GM15510 (cell line): Measurements from ENCODE around the gene DNAH9.

Source experiments
- POLR2A ChIP-seq: IDR thresholded peaks from 3 replicates; pipeline ENCODE4 v1.6.1; 2011; ENCODE audit warnings: borderline replicate concordance; ENCODE audit not compliant: insufficient read length; ENCODE audit errors: extremely low read depth

DNAH9 gene

DNA sequence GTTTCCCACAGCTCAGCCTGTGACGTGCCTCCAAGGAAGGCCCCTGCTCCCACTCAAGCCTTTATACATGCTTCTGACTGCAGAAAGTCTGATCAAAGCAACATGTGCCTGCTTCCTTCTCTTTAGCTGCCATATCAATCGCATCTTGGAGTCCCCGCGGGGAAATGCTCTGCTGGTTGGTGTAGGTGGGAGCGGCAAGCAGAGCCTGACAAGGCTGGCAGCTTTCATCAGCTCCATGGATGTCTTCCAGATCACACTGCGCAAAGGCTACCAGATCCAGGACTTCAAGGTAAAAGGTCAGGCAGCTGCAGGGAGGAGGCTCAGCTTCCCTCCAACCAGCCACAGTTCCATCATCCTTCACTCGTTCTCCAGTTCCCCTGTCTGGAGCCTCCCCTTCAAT lies 209.3 kb downstream of the DNAH9 start:
- TF ChIP-seq POLR2A: no peak

DNA sequence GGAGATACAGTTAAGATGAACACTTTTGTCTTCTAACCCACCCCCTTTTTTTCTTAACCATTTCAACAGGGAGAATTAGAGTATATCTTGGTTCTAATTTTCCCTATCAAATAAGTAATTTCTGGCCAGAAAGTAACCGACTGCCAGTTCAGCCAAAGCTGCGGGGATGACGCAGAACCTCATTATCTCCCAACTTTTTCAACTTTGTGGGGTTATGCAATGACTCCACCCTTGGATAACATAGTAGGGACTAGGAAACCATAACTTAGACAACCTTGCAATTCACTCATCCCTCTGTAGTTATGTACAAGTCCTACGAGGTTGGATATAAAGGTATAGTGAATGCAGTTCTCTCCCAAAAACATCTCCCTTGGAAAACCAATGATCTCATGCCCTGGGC lies 215.0 kb downstream of the DNAH9 start:
- no peak for TF ChIP-seq POLR2A

DNA sequence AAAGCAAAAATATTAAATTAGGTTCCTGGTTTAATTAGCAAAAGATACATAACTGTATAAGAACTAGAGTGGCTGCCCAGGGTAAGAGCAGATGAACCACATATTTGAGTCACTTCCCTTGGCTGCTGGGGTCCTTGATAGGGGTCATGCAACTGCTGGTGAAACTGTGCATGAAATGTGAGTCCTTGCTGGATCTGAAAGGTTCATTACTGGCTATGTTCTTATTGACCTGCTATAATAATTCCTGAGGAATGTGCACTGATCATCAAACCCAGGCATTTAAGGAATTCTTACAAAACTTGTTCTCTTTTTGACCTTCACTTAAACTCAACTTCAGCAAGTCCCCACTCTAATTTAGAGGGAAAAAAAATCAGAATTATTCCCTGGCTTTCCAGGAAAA lies 215.6 kb downstream of the DNAH9 start:
- no peak for TF ChIP-seq POLR2A

DNA sequence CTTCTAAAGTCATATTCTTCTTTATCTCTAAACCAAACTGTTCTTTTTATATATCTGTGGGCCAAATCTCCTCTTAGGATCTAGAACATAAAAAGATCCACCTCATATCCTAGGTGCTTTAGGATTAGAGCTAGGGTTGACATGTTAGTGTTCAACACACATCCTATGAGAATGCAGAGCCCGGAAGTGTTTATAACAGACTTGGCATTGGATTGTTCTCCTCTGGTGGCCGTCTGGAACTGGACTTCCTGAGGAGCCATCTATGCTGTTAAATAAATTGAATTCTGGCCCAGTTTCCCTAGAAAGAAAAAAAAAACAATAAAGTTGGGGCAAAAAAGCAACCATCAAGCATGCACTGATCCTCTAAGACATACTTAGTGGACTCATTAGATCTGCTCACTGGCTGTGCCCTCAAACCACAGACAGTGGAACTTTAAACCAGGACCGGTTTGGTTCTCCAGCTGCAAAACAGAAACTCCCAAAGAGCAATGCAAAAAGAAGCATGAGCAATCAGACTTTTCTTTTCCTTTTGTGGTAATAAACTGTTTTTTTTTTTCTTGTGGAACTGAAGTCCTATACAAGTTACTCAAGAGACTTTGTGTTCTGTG lies 216.5 kb downstream of the DNAH9 start:
- TF ChIP-seq POLR2A: no peak

GRCh38 chr17:11816409-11816808 lies 218.1 kb downstream of the DNAH9 start:
- no peak for TF ChIP-seq POLR2A

DNA sequence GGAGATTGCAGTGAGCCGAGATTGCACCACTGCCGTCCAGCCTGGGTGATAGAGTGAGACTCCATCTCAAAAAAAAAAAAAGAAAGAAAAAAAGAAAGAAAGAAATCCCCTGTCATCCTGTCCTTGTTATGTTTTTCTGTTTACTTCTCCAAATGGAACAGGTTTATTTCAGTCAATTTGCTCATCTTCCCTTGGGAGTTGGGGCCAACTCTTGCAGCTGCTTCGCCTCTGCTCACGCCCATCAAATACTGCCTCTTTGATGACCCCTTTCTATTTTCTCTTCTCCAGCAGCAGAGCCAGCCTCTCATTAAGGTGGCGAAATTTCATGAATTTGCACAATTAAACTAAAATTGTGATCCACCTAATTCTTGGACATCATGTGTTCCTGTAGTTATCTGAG lies 225.6 kb downstream of the DNAH9 start:
- no peak for TF ChIP-seq POLR2A

DNA sequence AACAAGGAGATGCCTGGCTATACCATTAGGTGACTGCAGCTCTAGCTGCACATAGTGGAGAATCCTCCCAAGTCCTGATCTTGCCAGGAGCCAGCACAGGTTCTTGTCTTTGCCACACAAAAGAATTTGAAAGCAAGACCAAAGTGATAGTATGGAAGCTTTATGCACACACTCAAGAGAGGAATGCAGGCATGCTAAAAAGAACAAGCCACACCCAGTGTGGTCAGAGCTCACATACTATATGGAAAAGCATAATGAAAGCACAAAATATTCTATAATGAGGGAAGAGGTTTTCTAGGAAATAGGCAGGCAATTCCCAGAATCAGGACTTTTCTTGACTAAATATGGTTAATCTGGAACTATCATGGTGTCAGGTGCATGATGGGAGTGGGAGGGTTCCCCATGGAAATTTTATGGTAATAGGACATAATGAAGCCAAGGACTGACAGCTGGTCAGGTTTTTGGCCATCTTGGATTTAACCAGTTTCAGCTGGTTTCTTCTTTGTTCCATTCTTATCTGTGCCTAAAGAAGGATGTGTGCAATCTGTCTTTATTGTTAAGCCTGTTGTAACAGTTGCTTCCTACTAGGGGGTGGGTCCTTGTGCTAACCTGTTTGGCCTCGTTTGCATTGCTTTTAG lies 227.4 kb downstream of the DNAH9 start:
- TF ChIP-seq POLR2A: no peak

GRCh38 chr17:11832401-11833137 lies 234.3 kb downstream of the DNAH9 start:
- TF ChIP-seq POLR2A: no peak

- TF ChIP-seq POLR2A: no peak
These were observed 238.2 kb downstream of the DNAH9 start for GRCh38 chr17:11836508-11836907.

GRCh38 chr17:11840052-11840451 lies 241.8 kb downstream of the DNAH9 start:
- TF ChIP-seq POLR2A: no peak

DNA sequence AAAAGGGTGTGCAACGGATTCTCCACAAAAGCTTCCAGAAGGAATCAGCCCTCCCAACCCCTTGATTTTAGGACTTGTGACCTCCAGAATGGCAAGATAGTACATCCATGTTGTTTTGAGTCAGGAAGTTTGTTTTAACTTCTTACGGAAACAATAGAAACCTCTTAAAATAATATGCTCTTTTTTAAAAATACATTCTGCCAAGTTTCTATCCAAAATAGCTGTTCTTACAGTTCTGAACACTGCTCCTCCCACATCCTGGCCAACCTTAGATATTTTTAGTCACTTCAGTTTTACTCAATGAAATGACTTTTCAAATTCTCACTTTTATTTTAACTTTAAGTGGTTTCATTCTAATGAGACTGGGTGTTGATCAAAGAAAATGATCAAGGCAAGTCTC lies 242.6 kb downstream of the DNAH9 start:
- TF ChIP-seq POLR2A: no peak

DNA sequence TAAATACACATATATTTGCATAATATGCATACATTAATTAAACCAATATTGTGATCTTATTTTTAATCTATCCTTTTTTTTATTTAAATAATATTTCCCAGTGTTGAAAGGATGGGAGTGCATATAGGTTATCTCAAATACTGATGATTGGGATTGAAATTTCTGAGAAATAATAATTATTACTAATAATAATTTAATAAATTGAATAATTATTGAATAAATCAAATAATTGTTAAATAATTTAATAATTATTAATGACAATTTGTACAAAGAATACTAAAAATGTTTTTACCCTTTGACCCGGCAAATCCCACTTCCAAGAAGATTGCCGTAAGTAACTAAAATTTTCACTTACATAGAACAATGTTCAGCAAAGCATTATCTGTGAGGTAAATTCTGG lies 250.1 kb downstream of the DNAH9 start:
- no peak for TF ChIP-seq POLR2A

- TF ChIP-seq POLR2A: no peak
These were observed 254.0 kb downstream of the DNAH9 start for GRCh38 chr17:11852231-11852630.

DNA sequence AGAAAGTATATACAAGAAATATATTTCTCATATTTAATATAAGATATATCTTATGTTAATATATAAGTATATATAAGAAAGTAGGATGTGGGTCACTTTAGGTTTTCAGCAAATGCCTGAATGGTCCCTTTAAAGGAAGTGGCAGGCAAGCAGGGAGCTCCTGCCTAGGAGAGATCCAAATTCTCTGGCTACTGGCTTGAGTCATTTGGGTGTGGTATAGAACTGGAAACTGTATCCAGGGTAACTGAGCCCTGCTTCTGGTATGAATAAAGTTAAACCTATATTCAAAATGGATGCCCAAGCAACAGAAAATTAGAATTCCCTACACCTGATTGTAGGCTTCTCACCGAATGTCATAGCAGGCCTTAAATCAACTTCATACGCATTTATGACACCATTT lies 254.6 kb downstream of the DNAH9 start:
- no peak for TF ChIP-seq POLR2A

DNA sequence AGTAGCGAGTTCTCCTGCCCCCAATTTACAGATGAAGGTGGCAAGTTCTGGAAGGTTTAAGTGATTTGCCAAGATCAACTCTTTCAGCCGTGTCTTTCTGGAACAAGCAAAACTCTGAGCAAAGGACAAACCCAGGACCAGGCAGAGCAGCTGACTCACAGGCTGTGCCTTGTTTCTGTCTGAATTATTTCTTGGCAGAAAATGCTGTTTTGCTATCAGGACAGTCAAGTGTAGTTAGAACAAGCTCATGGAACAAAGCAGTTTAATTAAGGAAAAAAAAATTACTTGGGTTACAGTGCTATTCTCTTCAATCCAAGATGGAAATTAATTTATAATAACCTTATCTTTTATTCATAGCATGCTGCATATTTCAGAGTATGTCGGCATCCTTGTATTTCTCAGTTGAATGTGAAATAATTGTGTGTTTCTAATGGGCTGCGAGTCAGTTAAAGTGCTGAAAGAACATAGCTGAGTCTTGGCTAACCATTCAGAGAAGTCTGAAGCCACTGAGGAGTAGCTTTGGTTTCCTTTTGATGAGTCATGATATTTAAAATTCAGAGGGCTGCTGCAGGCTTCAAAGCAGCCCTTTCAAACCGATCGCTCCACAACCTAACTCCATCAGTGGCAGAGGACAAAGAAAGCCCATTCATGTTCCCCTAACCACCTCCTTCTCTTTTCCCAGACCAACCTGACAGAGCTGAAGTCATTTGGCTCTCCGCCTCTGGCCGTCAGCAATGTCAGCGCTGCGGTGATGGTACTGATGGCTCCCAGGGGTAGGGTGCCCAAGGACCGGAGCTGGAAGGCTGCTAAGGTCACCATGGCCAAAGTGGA lies 255.3 kb downstream of the DNAH9 start:
- no peak for TF ChIP-seq POLR2A

DNA sequence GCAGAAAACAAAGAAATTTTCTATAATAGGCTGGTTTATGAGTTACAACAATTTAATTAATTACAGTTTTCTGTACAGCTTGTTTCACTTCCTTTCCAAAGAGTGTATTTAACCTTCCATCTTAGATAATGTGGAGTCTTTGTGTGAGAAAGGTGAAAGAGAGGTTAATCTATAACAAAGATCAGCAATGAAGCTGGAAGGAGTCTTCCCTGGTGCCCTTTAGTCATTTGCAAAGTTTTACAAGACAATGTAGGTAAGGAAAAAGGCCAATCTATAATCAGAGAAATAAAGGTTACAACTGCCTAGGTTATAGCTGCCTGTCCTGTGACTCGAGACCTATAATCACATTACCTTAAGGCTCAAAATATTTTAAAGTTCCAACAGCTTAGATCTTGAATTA lies 257.0 kb downstream of the DNAH9 start:
- TF ChIP-seq POLR2A: no peak

DNA sequence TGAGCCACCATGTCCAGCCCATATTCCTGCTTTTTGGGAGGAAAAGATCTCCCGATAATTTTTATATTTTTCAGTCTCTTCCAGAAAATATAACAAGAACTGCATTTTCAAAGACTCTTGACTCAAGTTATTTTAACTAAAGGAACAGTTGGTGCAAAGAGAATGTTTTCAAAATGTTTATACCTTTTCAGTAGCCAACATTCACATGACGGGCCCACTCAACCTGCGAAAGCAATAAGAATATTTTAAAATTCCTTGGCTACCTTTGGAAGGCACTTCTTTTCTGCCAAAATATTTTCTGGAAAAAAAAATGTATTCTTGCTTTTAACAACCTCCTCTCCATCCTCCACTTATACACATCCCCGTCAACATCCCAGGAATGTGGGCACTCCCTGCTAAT lies 258.7 kb downstream of the DNAH9 start:
- TF ChIP-seq POLR2A: no peak
